Measurements from ENCODE around the gene CSMD2.

The CSMD2 gene

GRCh38 chr1:33706634-33707255 lies 458.3 kb downstream of the CSMD2 start:
- DNase-seq: no peak

- no peak for DNase-seq
These were observed 461.6 kb downstream of the CSMD2 start for GRCh38 chr1:33703464-33703863.

- DNase-seq: no peak
These were observed 466.5 kb downstream of the CSMD2 start for GRCh38 chr1:33698361-33699035.

- no peak for DNase-seq
These were observed 467.2 kb downstream of the CSMD2 start for GRCh38 chr1:33697816-33698215.

- no peak for DNase-seq
These were observed 468.1 kb downstream of the CSMD2 start for GRCh38 chr1:33696962-33697361.

GRCh38 chr1:33696311-33696710 lies 468.7 kb downstream of the CSMD2 start:
- DNase-seq: no peak

- no peak for DNase-seq
These were observed 472.5 kb downstream of the CSMD2 start for GRCh38 chr1:33692206-33693188.

GRCh38 chr1:33687000-33687399 lies 478.0 kb downstream of the CSMD2 start:
- no peak for DNase-seq

GRCh38 chr1:33686551-33686950 lies 478.5 kb downstream of the CSMD2 start:
- no peak for DNase-seq

GRCh38 chr1:33685256-33685655 lies 479.8 kb downstream of the CSMD2 start:
- DNase-seq: no peak

GRCh38 chr1:33684396-33685179 lies 480.4 kb downstream of the CSMD2 start:
- DNase-seq: no peak

GRCh38 chr1:33683913-33684312 lies 481.1 kb downstream of the CSMD2 start:
- no peak for DNase-seq

GRCh38 chr1:33682371-33682770 lies 482.7 kb downstream of the CSMD2 start:
- DNase-seq: no peak

GRCh38 chr1:33680281-33680840 lies 484.7 kb downstream of the CSMD2 start:
- no peak for DNase-seq

- no peak for DNase-seq
These were observed 494.5 kb downstream of the CSMD2 start for GRCh38 chr1:33670567-33670966.

GRCh38 chr1:33668695-33669094 lies 496.3 kb downstream of the CSMD2 start:
- no peak for DNase-seq

- DNase-seq: no peak
These were observed 497.4 kb downstream of the CSMD2 start for GRCh38 chr1:33667386-33668282.

GRCh38 chr1:33666616-33667015 lies 498.4 kb downstream of the CSMD2 start:
- no peak for DNase-seq

GRCh38 chr1:33661811-33662454 lies 503.1 kb downstream of the CSMD2 start:
- DNase-seq: peak; percentile 23

GRCh38 chr1:33660956-33661355 lies 504.1 kb downstream of the CSMD2 start:
- DNase-seq: no peak

GRCh38 chr1:33660244-33660643 lies 504.8 kb downstream of the CSMD2 start:
- no peak for DNase-seq

Data from NCI-H1436 treated with DMSO at 0.1 percent for 48 hours (cell line).